ENCODE data around the gene CAMKMT. TPM values are rescaled to one million over a fixed set of nuclear protein-coding genes. Genes with fewer than 3 reads are reported as not detected.
A peak's percentile ranks its signal among the peaks of the same experiment; 100 is the strongest.

The CAMKMT gene
- total RNA-seq, 4 donors from 2014 or later = 2.6 to 9.5 (median 5.2) TPM

- intact Hi-C loops (cut with DNase I; ENCODE audit: low total_unique reads) = no loop called here
- Histone ChIP-seq H3K9me3 (no peaks in the 10 kb centered on the region), H3K27ac (no peak overlapping the region), H3K4me3 (no peak overlapping the region), H3K27me3 (no peaks in the 10 kb centered on the region), H3K36me3 (no peaks in the 10 kb centered on the region), H3K4me1 (no peaks in the 10 kb centered on the region)
- ATAC-seq (no peak), DNase-seq (no peak)
- in situ Hi-C loops (cut with MboI; ENCODE audit: low sequenced_read_pairs in 4 of 4) = loop anchor here in 1 of 4 donors (25.0 kb wide), 1 partner anchor 226 kb away; no protein-coding TSS in a partner anchor
- TF ChIP-seq CTCF (IDR thresholded peaks at IDR 0.05 in 4 of 5, conservative IDR thresholded peaks at IDR 0.05 in 1 of 5) (no peak), POLR2A (IDR thresholded peaks at IDR 0.05) (no peak)
Observed at GRCh38 chr2:44713170-44713569, 351.4 kb downstream of the CAMKMT start.

- Histone ChIP-seq H3K4me3 (no peak overlapping the region), H3K27ac (no peak overlapping the region), H3K9me3 (no peaks in the 10 kb centered on the region), H3K36me3 (no peaks in the 10 kb centered on the region), H3K4me1 (no peaks in the 10 kb centered on the region), H3K27me3 (no peaks in the 10 kb centered on the region)
- TF ChIP-seq CTCF (IDR thresholded peaks at IDR 0.05 in 4 of 5, conservative IDR thresholded peaks at IDR 0.05 in 1 of 5) (peak in 4 of 5 experiments; percentile 21 to 52 (median 32)), POLR2A (IDR thresholded peaks at IDR 0.05) (no peak)
- ATAC-seq (no peak), DNase-seq (no peak)
- intact Hi-C loops (cut with DNase I; ENCODE audit: low total_unique reads) = loop anchor here (1.0 kb wide), 1 partner anchor 236 kb away; no protein-coding TSS in a partner anchor
- in situ Hi-C loops (cut with MboI; ENCODE audit: low sequenced_read_pairs in 4 of 4) = loop anchor here in 1 of 4 donors (25.0 kb wide), 1 partner anchor 228 kb away; no protein-coding TSS in a partner anchor
Observed at GRCh38 chr2:44715671-44716081, 353.9 kb downstream of the CAMKMT start.

- intact Hi-C loops (cut with DNase I; ENCODE audit: low total_unique reads) = no loop called here
- ATAC-seq = no peak
Observed at GRCh38 chr2:44716131-44716530, 354.4 kb downstream of the CAMKMT start.

GRCh38 chr2:44718431-44718830, 356.7 kb downstream of the CAMKMT start:
- no peak for TF ChIP-seq POLR2A (IDR thresholded peaks at IDR 0.05)
- no peak for TF ChIP-seq CTCF (IDR thresholded peaks at IDR 0.05 in 4 of 5, conservative IDR thresholded peaks at IDR 0.05 in 1 of 5)
- no peak overlapping the region for H3K27ac ChIP-seq
- H3K4me3 ChIP-seq = no peak overlapping the region
- no peaks in the 10 kb centered on the region for H3K4me1 ChIP-seq
- intact Hi-C loops (cut with DNase I; ENCODE audit: low total_unique reads) = no loop called here
- DNase-seq (no peak), ATAC-seq (no peak)
- H3K9me3 ChIP-seq = no peaks in the 10 kb centered on the region
- no peaks in the 10 kb centered on the region for H3K27me3 ChIP-seq
- in situ Hi-C loops (cut with MboI; ENCODE audit: low sequenced_read_pairs in 4 of 4) = loop anchor here in 1 of 4 donors (25.0 kb wide), 1 partner anchor 231 kb away; no protein-coding TSS in a partner anchor
- no peaks in the 10 kb centered on the region for H3K36me3 ChIP-seq

More at GRCh38 chr2:44716131-44716530, 354.4 kb downstream of the CAMKMT start:
- Histone ChIP-seq H3K4me3 (no peak overlapping the region), H3K4me1 (no peaks in the 10 kb centered on the region), H3K27me3 (no peaks in the 10 kb centered on the region), H3K9me3 (no peaks in the 10 kb centered on the region), H3K27ac (no peak overlapping the region), H3K36me3 (no peaks in the 10 kb centered on the region)
- TF ChIP-seq POLR2A (IDR thresholded peaks at IDR 0.05) = no peak
- no peak for TF ChIP-seq CTCF (IDR thresholded peaks at IDR 0.05 in 4 of 5, conservative IDR thresholded peaks at IDR 0.05 in 1 of 5)
- in situ Hi-C loops (cut with MboI; ENCODE audit: low sequenced_read_pairs in 4 of 4) = loop anchor here in 1 of 4 donors (25.0 kb wide), 1 partner anchor 229 kb away; no protein-coding TSS in a partner anchor
- DNase-seq = no peak

GRCh38 chr2:44719562-44719961, 357.8 kb downstream of the CAMKMT start:
- no peak for DNase-seq
- Histone ChIP-seq H3K36me3 (no peaks in the 10 kb centered on the region), H3K9me3 (no peaks in the 10 kb centered on the region), H3K4me3 (no peak overlapping the region), H3K27ac (no peak overlapping the region), H3K4me1 (no peaks in the 10 kb centered on the region), H3K27me3 (no peaks in the 10 kb centered on the region)
- TF ChIP-seq CTCF (IDR thresholded peaks at IDR 0.05 in 4 of 5, conservative IDR thresholded peaks at IDR 0.05 in 1 of 5) = no peak
- TF ChIP-seq POLR2A (IDR thresholded peaks at IDR 0.05) = no peak
- ATAC-seq = no peak
- in situ Hi-C loops (cut with MboI; ENCODE audit: low sequenced_read_pairs in 4 of 4) (loop anchor here in 1 of 4 donors (25.0 kb wide), 1 partner anchor 232 kb away; no protein-coding TSS in a partner anchor), intact Hi-C loops (cut with DNase I; ENCODE audit: low total_unique reads) (no loop called here)

Data from gastrocnemius medialis (tissue), 4 donors.